NOMO-1 treated with dmso at 0.1 percent for 144 hours (cell line): Measurements from ENCODE around the gene NDST1.

Experiments
- DNase-seq: peaks from one replicate; lab custom pipeline; 2025; ENCODE audit not compliant: unreplicated experiment; lab: John Stamatoyannopoulos, UW

NDST1 gene

DNA sequence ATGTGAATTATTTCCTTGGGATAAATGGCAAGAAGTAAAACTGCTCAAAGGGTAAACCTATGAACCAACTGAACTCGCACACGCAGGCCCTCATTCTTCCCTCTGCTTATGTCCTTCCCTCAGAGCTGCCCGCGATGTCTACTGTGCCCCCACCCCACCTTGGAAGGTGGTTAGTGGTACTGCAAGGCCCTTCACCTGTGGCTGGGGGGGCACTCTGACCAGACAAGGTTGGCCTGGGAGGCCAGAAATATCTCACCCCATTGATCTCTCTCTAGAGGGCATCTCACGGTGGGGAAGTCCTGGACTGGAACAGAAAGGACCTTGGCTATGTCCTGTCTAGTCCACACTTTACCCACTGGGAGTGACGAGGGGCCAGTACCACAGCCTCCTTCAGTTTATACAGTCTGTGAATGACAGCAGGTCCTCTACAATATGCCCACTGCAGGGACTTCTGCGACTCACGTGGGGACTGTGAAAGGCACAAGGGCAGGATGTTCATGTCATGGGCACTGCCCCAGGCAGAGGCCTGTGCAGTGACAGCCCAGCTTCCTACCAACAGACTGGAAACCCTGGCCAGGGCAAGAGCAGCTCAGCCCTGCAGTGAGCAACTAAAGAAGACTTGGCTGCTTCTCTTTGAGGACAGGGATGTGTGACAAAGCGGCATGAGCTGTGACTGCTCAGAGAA is 75.8 kb downstream of the NDST1 start:
- no peak for DNase-seq

- no peak for DNase-seq
These were observed 76.8 kb downstream of the NDST1 start for GRCh38 chr5:150584556-150585335.

- no peak for DNase-seq
These were observed 77.9 kb downstream of the NDST1 start for GRCh38 chr5:150585781-150586341.

- no peak for DNase-seq
These were observed 79.1 kb downstream of the NDST1 start for GRCh38 chr5:150587016-150587415.

- DNase-seq = no peak
These were observed 80.1 kb downstream of the NDST1 start for GRCh38 chr5:150587856-150588595.

GRCh38 chr5:150588596-150588890 is 80.6 kb downstream of the NDST1 start:
- DNase-seq = no peak

DNA sequence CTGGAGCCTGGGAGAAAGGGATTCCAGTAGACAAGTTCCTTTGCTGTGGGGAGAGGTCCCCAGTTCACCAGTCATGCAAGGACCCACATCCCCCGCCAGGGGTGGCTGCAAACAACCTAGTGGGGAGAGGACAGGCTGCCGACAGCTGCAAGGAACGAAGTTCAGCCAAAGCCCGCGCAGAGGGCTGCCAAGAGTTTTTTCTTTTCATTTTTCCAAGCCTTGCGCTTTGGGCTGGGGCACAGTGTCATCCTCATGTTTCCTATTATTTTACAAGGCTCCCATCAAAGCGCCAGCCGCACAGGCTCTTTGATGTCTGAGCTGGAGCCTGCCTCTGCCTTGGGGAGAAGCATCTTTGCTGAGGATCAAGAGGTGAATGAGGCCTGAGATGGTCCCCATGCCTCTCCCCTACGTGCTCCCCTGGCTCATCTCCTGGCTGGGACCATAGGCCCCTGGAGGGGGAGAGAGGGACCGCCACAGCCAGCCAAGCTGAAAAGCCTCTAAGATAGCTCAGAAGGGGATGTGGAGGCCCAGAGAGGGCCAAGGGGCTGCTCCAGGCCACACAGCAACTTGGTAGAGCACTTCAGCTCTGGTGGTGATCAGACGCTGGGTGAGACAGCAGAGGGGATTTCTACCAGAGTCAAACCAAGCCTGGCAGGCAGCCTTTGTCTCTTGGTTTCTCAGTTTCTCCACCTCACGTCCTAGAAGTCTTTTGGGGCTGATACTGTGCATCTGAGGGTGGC is 82.1 kb downstream of the NDST1 start:
- DNase-seq = no peak

DNA sequence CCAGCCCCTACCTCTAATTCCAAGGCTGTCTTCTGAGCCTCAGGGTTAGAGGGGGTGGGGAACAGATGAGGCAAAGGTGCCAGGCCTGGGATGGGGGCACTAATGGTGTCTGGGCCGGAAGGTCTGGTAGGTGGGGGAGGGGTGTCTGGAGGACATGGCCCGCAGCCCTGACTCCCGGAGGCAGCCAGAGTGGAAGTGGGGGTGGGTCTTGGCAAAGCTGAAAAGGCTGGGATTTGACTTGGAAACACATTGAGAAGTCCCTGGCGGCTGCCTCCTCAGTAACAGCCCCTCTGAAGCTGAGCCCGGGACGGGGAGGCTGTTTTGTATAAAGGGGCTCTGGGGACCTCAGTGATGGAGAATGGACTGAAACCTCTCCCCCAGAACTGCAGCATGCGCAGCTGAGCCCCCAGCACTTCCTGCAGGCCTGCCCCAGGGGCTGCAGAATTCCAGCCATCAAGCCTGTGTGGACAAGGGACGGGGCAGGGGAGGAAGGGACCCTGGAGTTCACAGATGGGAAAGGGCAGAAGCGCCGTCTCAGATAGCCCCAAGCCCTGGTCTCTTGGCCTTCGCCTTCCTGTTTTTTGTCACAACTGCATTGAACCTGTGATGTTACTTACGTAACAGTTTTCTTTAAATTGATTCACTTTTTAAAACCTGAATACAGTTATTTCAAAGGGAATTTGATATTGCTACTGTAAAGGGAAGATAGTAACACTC is 83.2 kb downstream of the NDST1 start:
- no peak for DNase-seq

GRCh38 chr5:150593593-150593992 is 85.7 kb downstream of the NDST1 start:
- DNase-seq = no peak

DNA sequence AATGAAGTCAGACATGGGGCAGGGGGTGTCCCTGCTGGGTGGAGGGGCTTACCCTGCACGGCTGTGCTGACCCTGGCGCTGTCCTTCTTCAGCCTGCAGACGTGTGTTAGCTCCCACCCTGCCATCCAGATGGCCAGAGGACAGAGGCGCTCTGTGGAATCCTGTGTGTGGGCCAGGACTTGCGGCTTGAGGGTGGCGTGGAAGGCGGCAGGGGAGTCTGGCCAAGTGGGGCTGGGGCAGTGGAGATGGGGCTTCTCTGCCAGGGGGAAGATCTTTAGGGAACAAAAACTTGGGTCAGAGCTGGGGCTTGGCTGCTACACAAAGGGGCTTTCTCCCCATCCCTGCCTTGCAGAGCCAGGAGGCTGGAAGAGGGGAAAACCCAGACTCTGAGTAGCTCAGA is 86.1 kb downstream of the NDST1 start:
- DNase-seq = no peak

- DNase-seq = no peak
These were observed 87.6 kb downstream of the NDST1 start for GRCh38 chr5:150595466-150596031.

DNA sequence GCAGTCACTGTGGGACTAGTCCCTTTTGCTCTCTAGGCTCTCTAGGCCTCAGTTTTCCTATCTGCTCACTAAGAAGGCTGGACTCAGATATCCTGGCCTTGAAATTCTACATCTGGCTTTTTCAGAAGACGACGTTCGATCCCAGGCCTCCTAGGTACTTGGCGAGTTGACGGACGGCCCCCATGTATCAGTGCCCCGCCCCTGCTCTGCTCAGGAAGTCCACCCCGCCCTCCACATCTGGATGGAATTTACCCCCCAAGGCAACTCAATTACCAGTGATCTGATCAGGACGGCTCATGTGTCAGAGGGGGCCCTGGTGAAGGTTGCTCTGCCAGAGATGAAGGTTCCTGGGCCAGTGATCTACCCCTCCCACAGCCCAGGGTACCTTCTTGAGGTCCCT is 88.4 kb downstream of the NDST1 start:
- DNase-seq = no peak

DNA sequence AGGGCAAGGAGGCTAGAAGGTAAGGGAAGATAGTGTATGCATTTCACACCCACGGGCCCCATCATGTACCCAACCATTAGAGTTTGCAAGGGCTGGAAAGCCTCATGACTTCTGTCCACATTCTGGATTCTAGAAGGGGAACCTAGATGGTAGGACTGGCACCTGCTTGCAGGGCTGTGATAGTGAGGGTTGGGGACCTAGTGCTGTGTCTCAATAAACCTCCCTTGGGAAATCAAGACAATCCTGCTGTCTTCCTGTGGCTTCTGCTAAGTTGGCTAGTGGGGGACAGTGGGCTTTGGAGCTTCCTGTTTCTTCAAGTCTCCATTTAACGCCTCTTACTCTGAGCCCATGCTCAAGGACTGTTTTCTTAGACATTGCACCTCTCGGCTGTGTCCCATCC is 88.9 kb downstream of the NDST1 start:
- DNase-seq = no peak

- DNase-seq = no peak
These were observed 90.1 kb downstream of the NDST1 start for GRCh38 chr5:150598006-150598405.

- DNase-seq = no peak
These were observed 90.9 kb downstream of the NDST1 start for GRCh38 chr5:150598821-150599273.

GRCh38 chr5:150599281-150599680 is 91.3 kb downstream of the NDST1 start:
- DNase-seq = no peak

GRCh38 chr5:150599917-150600511 is 92.1 kb downstream of the NDST1 start:
- no peak for DNase-seq

DNA sequence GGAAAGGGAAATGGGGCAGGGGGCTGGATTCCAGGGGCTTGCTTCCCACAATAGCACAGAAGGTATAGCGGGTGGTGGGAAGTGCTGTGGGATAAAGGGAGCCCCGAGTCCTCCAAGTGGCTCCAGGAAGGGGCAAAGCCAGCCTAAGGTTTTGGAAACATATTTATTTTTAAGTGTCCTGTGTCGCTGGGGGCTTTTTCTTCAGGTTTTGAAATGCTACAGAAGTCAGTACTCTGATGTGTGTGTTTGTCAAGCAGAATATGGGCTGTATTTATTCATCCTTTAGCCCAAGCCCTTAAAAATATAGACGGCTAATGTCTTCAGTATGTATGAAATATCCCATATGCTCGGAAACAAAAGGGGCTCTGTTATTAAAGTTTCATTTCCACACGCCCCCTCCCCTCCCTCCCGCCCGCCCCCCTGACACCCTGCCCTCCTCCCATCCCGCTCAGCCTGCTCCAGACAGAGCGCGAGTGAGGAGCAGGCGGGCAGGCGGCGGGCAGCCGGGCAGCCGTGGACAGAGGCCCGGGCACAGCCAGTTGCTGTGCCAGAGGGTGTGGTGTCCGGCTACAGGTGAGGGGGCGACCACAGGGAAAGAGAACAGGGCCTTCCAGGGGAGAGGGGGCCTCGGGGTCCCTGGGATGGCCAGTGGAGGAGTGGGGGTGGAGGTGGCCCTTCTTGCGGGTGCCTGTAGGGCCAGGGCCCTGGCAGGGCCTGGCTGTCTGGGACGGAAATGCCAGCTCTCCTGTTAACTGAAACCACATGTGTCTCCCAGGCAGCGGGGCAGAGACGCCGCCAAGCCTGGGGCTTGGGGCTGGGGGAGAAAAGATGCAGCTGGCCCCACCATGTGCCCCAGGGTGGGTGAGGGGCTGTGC is 92.9 kb downstream of the NDST1 start:
- DNase-seq = no peak
